ENCODE data around the gene PLSCR4. TPM values are rescaled to one million over a fixed set of nuclear protein-coding genes. Genes with fewer than 3 reads are reported as not detected.
A peak's percentile ranks its signal among the peaks of the same experiment; 100 is the strongest.
"Not testable (repeated sequence)": the region's sequence is repeated elsewhere in the genome, so short reads cannot be mapped to it uniquely, and the experiment has no call there.

Gene PLSCR4
- total RNA-seq, 3 donors from 2014 or later: 62.2 to 85.5 (median 70.5) TPM

- H3K36me3 ChIP-seq: no peaks in the 10 kb centered on the region
- H3K4me1 ChIP-seq: no peaks in the 10 kb centered on the region
- TF ChIP-seq POLR2A (IDR thresholded peaks at IDR 0.05) (no peak), CTCF (IDR thresholded peaks at IDR 0.05) (no peak), POLR2AphosphoS5 (IDR thresholded peaks at IDR 0.05) (no peak)
- no peaks in the 10 kb centered on the region for H3K27me3 ChIP-seq
- DNase-seq (ENCODE audit: low spot score in 2 of 2): no peak
- intact Hi-C loops (cut with DNase I; ENCODE audit: low total_unique reads): no loop called here
- H3K27ac ChIP-seq: no peak overlapping the region
- H3K9me3 ChIP-seq: no peaks in the 10 kb centered on the region
- H3K4me3 ChIP-seq: no peak overlapping the region
Observed at GRCh38 chr3:146256851-146257486, 6.1 kb upstream of the PLSCR4 start.

GRCh38 chr3:146252445-146252844 lies 1.5 kb upstream of the PLSCR4 start:
- H3K4me3 ChIP-seq; H3K36me3 ChIP-seq; H3K4me1 ChIP-seq; DNase-seq (ENCODE audit: low spot score in 2 of 2); H3K9me3 ChIP-seq; intact Hi-C loops (cut with DNase I; ENCODE audit: low total_unique reads); H3K27me3 ChIP-seq: not testable (repeated sequence)
- peak overlapping the region in 1 of 2 donors; percentile 98 for H3K27ac ChIP-seq

GRCh38 chr3:146249921-146250320 lies 984 bp downstream of the PLSCR4 start:
- Histone ChIP-seq H3K27me3 (no peaks in the 10 kb centered on the region), H3K4me3 (peak overlapping the region; percentile 67 to 92 (median 91)), H3K9me3 (no peaks in the 10 kb centered on the region), H3K4me1 (no peaks in the 10 kb centered on the region), H3K36me3 (no peaks in the 10 kb centered on the region), H3K27ac (peak overlapping the region; percentile 94 to 98)
- intact Hi-C loops (cut with DNase I; ENCODE audit: low total_unique reads): no loop called here
- TF ChIP-seq POLR2A (IDR thresholded peaks at IDR 0.05) (no peak), CTCF (IDR thresholded peaks at IDR 0.05) (no peak), POLR2AphosphoS5 (IDR thresholded peaks at IDR 0.05) (no peak)
- DNase-seq (ENCODE audit: low spot score in 2 of 2): no peak

GRCh38 chr3:146247911-146248310 lies 3.0 kb downstream of the PLSCR4 start:
- H3K27me3 ChIP-seq: no peaks in the 10 kb centered on the region
- no peak for DNase-seq (ENCODE audit: low spot score in 2 of 2)
- H3K4me3 ChIP-seq: peak overlapping the region in 2 of 3 donors; percentile 45 to 67
- TF ChIP-seq POLR2AphosphoS5 (IDR thresholded peaks at IDR 0.05): no peak
- TF ChIP-seq POLR2A (IDR thresholded peaks at IDR 0.05): no peak
- TF ChIP-seq CTCF (IDR thresholded peaks at IDR 0.05): no peak
- H3K9me3 ChIP-seq: no peaks in the 10 kb centered on the region
- H3K4me1 ChIP-seq: no peaks in the 10 kb centered on the region
- no peak overlapping the region for H3K27ac ChIP-seq
- H3K36me3 ChIP-seq: no peaks in the 10 kb centered on the region
- intact Hi-C loops (cut with DNase I; ENCODE audit: low total_unique reads): no loop called here

- no peaks in the 10 kb centered on the region for H3K9me3 ChIP-seq
- H3K36me3 ChIP-seq: no peaks in the 10 kb centered on the region
- no peak for DNase-seq (ENCODE audit: low spot score in 2 of 2)
- no peak for TF ChIP-seq CTCF (IDR thresholded peaks at IDR 0.05)
- TF ChIP-seq POLR2AphosphoS5 (IDR thresholded peaks at IDR 0.05): no peak
- TF ChIP-seq POLR2A (IDR thresholded peaks at IDR 0.05): no peak
- H3K4me3 ChIP-seq: no peak overlapping the region
- H3K27ac ChIP-seq: no peak overlapping the region
- intact Hi-C loops (cut with DNase I; ENCODE audit: low total_unique reads): no loop called here
- H3K27me3 ChIP-seq: no peaks in the 10 kb centered on the region
- no peaks in the 10 kb centered on the region for H3K4me1 ChIP-seq
Observed at GRCh38 chr3:146246526-146246925, 4.4 kb downstream of the PLSCR4 start.
